Measurements from ENCODE around the gene GRIP1. TPM values are rescaled to one million over a fixed set of nuclear protein-coding genes. Genes with fewer than 3 reads are reported as not detected.

Gene GRIP1
- total and polyA plus RNA-seq, 2 experiments from 2014 or later: 7.7 TPM

DNA sequence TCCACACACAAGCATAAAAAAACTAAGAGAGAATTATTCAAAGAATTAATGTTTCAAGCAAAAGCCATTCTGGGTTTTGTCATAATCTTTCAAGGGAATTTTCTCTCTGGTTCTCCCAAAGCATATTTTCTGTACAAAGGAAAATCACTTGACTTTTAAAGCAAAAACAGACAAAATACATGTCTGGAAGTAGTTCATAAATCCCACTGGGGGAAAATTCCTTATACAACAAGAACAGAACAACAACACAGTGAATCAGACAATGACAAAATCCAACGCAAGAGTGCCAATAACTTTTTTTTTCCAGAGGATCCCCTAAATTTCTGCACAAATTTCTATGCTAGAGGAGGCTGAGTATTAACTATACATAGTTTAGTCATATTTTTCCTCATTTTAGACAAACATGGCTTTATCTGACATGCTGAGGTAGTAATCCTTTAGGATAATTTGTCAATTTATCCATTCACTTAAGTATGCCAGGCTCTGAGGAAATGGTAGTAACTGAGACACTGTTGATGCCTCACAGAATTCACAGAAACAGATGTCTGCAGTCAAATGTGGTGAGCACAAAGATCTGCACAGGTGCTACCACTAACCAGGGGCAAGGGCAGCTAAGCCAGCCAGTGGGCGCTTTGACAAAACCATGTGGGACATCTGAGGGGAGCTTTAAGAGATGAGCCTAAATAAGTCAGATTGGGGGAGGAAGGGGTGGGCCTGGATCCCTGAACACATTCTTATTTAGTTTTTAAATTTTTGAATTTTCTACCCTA lies 38.0 kb downstream of the GRIP1 start:
- Histone ChIP-seq H3K4me1 (ENCODE audit: insufficient read depth) (peaks cover 7% of the 10 kb centered on the region), H3K79me2 (no peaks in the 10 kb centered on the region), H4K20me1 (ENCODE audit: insufficient read depth, poor library complexity, severe bottlenecking) (no peaks in the 10 kb centered on the region), H3K36me3 (replicated peaks; ENCODE audit: insufficient read depth, low read depth) (no peaks in the 10 kb centered on the region), H3K9me3 (ENCODE audit: low read depth) (no peaks in the 10 kb centered on the region), H3K4me2 (no peak overlapping the region), H3K9me2 (replicated peaks; ENCODE audit: insufficient read depth) (no peaks in the 10 kb centered on the region), H3K4me3 (no peak overlapping the region), H3K27me3 (no peaks in the 10 kb centered on the region), H3K27ac (no peak overlapping the region), H2AFZ (no peak overlapping the region)
- no peak for DNase-seq (ENCODE audit: low spot score)
- TF ChIP-seq EZH2phosphoT487 (IDR thresholded peaks at IDR 0.05; ENCODE audit: low read depth, severe bottlenecking, unreplicated experiment) (no peak), CTCF (IDR thresholded peaks at IDR 0.05; ENCODE audit: poor library complexity) (no peak), EZH2 (IDR thresholded peaks at IDR 0.05; ENCODE audit: borderline replicate concordance) (no peak)
- 86% methylated on average over 2 of the region's 2 CpGs for WGBS (ENCODE audit: low lambda C conversion rate, missing lambda C conversion rate)

- Histone ChIP-seq H3K9me2 (replicated peaks; ENCODE audit: insufficient read depth) (no peaks in the 10 kb centered on the region), H3K36me3 (replicated peaks; ENCODE audit: insufficient read depth, low read depth) (no peaks in the 10 kb centered on the region), H3K79me2 (no peaks in the 10 kb centered on the region), H3K9me3 (ENCODE audit: low read depth) (no peaks in the 10 kb centered on the region), H3K27ac (no peak overlapping the region), H4K20me1 (ENCODE audit: insufficient read depth, poor library complexity, severe bottlenecking) (no peaks in the 10 kb centered on the region), H3K27me3 (no peaks in the 10 kb centered on the region), H2AFZ (no peak overlapping the region), H3K4me3 (no peak overlapping the region), H3K4me1 (ENCODE audit: insufficient read depth) (peaks cover 7% of the 10 kb centered on the region), H3K4me2 (no peak overlapping the region)
- TF ChIP-seq EZH2phosphoT487 (IDR thresholded peaks at IDR 0.05; ENCODE audit: low read depth, severe bottlenecking, unreplicated experiment): no peak
- TF ChIP-seq CTCF (IDR thresholded peaks at IDR 0.05; ENCODE audit: poor library complexity): no peak
- no peak for TF ChIP-seq EZH2 (IDR thresholded peaks at IDR 0.05; ENCODE audit: borderline replicate concordance)
- no peak for DNase-seq (ENCODE audit: low spot score)
- WGBS (ENCODE audit: low lambda C conversion rate, missing lambda C conversion rate): 70% methylated on average over 2 of the region's 2 CpGs
Observed at GRCh38 chr12:66638666-66639065, 40.2 kb downstream of the GRIP1 start.

- Histone ChIP-seq H3K27ac (no peak overlapping the region), H3K4me3 (no peak overlapping the region), H3K4me2 (no peak overlapping the region), H3K27me3 (no peaks in the 10 kb centered on the region), H2AFZ (no peak overlapping the region), H3K9me3 (ENCODE audit: low read depth) (no peaks in the 10 kb centered on the region), H3K79me2 (no peaks in the 10 kb centered on the region), H3K9me2 (replicated peaks; ENCODE audit: insufficient read depth) (no peaks in the 10 kb centered on the region), H3K36me3 (replicated peaks; ENCODE audit: insufficient read depth, low read depth) (no peaks in the 10 kb centered on the region), H4K20me1 (ENCODE audit: insufficient read depth, poor library complexity, severe bottlenecking) (no peaks in the 10 kb centered on the region), H3K4me1 (ENCODE audit: insufficient read depth) (peaks cover 7% of the 10 kb centered on the region)
- DNase-seq (ENCODE audit: low spot score): no peak
- TF ChIP-seq EZH2phosphoT487 (IDR thresholded peaks at IDR 0.05; ENCODE audit: low read depth, severe bottlenecking, unreplicated experiment) (no peak), EZH2 (IDR thresholded peaks at IDR 0.05; ENCODE audit: borderline replicate concordance) (no peak), CTCF (IDR thresholded peaks at IDR 0.05; ENCODE audit: poor library complexity) (no peak)
- 70% methylated on average over 3 of the region's 3 CpGs for WGBS (ENCODE audit: low lambda C conversion rate, missing lambda C conversion rate)
Observed at GRCh38 chr12:66637699-66638301, 41.1 kb downstream of the GRIP1 start.

Data from hepatocyte (in vitro differentiated cells).